Stimulated activated CD8-positive, alpha-beta memory T cell treated with anti-CD3 and anti-CD28 coated beads, Interleukin-12 subunit alpha, Interleukin-12 subunit beta, amount 100 ng/mL, for 1 hour (primary cell): Measurements from ENCODE around the gene AHSG.
"Not testable (repeated sequence)": the region's sequence is repeated elsewhere in the genome, so short reads cannot be mapped to it uniquely, and the experiment has no call there.

Experiments used
- DNase-seq: peaks from one replicate; pipeline ENCODE4 v3.0.0-alpha.2; 2020; ENCODE audit warnings: low read depth

The AHSG gene

DNA sequence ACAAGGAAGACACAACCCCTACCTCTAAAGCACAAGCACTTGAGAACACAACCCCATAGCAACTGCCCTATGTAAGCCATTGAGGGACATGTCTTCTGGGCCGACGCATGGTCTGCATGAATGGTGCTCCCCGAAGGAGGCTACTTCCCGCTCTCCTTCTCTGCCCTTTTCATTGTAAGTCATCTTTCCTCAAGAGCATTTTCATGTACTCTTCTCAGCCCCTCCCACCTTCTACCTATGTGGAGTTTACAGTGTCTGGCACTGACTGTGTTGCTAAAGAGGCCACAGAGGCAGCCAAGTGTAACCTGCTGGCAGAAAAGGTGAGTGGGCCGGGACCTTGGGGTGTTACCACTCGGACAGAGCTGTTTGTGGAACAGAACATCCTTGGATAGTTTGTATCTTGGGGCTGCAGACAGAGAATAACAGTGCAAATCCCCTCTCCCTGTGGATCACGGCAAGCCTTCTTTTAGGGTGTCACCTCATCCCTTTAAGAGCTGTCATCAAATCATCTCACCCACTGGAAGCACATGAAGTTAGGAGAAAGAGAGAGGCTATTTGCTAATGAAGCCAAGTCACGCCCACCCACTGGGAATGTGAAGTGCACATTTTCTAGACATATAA lies 5.6 kb downstream of the AHSG start:
- DNase-seq, result no peak

DNA sequence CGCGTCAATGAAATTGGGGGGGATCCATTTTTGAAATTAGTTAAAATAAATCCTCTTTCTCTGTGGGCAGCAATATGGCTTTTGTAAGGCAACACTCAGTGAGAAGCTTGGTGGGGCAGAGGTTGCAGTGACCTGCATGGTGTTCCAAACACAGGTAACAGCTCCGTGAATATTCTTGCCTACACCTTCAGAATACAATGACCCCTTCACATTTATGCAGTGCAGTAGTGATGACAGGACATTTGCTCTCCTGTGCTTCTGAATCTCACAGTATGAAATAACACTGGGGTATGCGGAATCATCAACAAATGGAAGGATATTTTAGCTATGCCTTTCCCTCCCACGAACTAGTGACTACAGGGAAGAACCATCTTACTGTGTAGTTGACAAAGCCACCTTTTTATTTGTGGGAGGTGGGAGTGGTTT lies 6.9 kb downstream of the AHSG start:
- DNase-seq, result no peak

DNA sequence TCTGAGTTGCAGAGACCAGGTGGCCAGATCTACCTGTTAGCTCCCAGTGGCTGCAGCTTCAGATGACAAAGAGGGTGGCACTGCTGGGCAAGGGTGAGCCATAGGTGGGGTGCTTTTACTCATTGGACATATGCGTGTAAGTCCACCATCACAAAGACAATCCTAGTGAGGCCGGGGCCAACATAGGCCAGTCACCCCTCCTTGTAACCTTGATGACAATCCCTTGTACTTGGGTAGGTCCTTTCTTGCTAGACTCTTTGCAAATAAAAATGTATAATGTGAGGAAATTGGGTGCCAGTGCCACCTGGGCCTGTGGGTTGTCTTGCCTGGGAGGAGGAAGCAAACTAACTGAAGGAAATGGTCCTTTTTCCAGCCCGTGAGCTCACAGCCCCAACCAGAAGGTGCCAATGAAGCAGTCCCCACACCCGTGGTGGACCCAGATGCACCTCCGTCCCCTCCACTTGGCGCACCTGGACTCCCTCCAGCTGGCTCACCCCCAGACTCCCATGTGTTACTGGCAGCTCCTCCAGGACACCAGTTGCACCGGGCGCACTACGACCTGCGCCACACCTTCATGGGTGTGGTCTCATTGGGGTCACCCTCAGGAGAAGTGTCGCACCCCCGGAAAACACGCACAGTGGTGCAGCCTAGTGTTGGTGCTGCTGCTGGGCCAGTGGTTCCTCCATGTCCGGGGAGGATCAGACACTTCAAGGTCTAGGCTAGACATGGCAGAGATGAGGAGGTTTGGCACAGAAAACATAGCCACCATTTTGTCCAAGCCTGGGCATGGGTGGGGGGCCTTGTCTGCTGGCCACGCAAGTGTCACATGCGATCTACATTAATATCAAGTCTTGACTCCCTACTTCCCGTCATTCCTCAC lies 7.6 kb downstream of the AHSG start:
- no peak for DNase-seq

DNA sequence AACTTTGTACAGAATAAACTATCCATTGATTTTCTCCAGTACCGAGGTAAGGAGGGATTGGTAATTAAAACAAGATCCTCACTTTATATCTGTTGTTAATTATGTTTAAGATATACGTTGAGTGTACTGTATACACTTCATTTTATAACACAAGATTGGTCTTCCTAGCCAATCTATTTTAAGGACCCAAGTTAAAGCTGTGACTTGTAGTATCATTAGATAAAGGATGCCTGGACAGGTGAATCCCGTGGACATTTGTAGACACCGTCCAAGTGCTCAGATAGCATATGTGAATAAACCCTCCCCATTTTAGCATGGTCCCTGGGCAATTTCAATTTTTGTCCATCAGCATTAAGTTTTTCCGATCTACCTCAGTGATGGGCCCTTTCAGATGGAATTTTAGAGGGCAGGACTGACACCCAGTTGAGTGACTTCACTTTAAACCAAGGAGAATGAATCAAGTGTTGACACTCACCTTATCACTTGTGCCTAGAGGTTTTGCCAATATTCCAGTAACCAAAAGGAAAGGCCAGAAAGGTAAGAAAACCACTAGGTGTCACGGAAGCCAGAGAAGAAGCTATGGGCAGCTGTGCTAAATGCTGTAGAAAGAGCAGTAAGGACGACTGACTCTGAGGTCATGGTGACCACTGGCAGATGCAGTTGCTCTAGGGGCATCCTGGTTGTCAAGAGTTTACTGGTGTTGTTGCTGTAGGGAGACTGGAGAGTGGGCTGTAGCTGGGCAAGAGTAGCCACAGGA lies 9.2 kb downstream of the AHSG start:
- DNase-seq, result no peak

DNA sequence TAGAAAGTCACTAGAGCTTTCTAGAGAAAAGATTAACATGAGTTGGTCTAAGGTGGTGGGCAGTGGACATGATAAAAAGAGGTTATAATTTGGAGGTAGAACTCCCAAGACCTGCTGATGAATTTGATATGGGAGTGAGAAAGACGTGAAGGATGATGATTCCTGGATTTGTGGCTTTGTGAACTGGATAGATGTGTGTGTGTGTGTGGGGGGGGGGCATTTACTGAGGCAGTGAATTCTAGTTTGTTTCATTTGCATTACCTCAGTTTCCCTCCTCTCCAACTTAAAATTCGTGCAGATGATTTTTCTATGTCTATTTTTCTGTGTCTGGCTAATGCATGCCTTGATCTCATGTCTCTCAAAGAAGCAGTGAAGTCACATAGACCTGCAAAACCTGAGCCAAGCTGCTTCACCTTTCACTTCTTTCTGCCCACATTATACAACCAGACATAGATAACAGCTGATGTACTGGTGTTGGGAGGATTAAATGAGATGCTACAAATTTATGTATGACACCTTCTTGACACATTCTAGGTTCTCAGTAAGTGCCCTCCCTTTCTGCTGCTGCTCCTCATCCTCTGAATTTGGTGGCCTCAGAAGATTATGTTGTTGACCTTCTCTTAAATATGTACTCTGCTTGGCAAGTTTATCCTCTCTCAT lies 9.9 kb downstream of the AHSG start:
- no peak for DNase-seq

DNA sequence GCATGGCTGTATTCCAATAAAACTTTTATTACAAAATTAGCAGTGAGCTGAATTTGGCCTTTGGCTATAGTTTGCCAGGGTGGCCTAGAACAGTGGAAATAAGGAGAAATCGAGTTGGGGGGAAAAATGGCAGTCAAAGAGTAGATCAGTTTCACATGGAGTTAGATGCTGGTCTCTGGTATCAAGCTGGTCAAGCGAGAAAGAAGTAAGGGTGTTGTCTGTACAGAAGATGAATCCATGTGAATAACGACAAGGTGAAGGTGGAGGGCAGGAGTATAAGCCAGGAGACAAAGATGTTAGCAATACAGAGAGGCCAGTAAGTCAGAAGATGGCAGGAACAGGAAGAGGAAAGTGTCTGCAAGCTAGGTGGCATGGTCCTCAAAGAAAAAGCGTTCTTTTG lies 11.7 kb downstream of the AHSG start:
- no peak for DNase-seq

DNA sequence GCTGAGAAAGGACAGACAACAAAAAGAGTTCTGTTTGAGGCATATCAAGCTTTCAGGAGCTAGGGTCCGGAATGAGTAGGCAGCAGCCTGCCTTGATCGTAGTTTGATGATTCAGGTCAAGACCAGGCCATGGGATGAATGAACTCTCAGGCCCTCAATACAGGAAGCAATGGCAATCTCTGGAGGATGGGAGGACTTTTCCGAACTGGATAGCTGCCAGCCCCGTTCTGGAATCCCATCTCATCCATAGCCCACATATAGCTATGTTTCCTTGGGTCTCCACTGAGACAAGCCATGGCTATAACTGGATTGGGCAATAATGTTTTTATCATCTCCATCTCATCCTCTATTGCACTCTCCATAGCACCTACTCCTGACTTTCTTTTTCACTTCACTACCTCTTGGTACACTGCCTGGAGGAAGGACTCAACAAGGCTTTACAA lies 12.8 kb downstream of the AHSG start:
- DNase-seq, result no peak

DNA sequence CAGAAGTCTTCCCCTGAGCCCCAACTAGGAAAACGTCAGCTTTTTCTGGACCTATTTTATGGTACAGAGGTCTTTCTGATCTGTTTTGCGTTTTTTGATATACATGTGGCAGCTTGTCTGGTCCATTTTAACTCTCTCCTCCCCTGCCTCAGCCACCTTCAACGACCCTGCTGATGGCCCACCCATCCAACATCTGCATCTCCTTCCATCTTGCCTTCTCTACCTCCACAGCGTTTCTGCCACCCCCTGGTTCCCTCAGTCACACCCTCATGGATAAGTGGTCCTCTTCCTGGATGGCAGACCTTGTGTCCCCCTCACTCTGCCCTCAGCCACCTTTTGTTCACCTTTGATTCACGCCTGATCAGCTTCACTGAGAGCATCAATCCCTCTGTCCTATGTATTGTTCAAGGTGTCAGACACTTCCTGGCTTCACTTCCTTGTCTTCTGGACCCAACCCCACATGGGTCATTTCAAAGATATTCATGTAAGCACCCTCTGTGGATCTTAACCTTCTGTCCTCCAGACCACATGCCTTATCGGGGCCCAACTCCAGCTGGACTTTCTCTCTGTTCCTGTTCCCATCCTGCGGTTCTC lies 13.5 kb downstream of the AHSG start:
- no peak for DNase-seq

DNA sequence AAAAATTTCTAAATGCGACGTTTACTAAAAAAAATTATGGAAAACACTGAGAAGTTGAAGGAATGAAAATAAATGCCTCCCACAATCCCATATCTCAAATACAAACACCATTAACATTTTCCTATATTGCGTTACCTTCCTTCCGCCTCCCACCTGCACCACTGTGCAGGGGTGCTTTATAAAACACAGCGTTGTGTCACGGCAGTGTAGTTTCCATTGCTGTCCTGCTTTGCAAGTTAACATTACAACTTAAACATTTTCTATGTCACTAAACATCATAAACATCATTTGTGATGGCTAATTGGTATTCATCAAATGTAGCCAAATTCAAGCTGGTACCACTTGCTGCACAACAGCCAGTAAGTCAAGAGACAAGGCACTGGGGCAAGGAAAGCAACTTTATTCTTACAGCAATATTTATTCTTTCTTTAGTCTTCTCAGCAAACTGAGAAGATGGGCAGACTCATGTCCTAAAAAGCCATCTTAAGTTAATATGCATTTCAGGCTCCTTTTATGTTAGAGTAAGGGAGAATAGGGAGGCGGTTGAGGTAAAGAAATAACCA lies 15.1 kb downstream of the AHSG start:
- no peak for DNase-seq

DNA sequence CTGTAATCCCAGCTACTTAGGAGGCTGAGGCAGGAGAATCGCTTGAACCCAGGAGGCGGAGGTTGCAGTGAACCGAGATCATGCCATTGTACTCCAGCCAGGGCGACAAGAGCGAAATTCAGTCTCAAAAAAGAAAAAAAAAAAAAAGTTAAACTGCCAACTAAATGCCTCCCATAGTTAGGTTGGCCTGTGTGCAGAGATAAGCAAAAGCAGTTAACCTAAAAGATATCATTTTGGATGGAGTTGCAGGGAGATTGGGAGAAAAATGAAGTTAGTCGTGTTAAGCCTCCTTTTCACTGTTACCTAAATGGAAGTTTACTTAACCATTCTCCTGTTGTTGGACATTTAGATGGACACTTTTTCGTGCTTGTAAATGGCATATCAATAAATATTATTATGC lies 15.9 kb downstream of the AHSG start:
- no peak for DNase-seq

DNA sequence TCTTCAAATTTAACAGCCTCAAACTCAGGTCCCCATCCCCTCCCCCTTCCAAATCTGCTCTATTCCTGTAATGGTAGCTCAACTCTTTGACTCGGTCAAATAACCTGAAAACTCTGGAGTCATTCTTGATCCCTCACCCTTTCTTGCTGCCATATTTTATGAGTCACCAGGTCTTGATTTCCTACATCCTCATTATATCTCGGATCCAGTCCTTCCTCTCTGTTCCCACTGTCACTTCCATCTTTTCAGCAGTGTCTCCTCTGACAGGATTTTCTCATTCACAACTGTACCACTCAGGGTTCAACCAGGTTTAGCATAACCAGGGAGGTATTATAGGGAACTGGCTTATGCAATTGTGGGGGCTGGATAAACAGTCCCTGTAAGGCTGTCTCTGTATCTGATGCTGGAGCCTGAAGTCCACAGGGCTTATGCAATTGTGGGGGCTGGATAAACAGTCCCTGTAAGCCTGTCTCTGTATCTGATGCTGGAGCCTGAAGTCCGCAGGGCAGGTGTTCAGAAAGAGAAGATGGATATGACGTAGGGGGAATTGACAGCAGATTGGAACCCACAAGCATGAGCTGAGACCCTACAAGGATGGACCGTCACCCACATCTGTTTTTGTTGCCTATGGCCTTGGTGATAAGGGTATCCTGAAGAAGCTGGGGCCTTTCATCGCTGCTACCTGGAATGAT lies 18.2 kb downstream of the AHSG start:
- no peak for DNase-seq

DNA sequence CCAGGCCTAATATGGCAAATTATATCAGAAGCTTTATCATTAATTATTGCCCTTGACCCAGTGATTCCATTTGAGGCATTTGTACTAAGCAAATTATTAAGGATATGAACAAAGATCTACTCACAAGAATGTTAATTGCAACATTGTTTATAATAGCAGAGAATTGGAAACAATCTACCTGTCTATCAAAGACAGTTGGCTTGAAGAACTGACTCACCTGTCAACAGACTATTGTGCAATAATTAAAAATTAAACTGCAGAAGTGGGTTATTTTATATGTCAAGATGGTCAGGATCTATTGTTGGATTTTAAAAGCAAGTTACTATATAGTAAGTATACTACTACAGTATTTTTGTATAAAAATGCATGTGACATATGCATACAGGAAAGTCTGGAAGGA lies 20.6 kb downstream of the AHSG start:
- DNase-seq, result no peak

DNA sequence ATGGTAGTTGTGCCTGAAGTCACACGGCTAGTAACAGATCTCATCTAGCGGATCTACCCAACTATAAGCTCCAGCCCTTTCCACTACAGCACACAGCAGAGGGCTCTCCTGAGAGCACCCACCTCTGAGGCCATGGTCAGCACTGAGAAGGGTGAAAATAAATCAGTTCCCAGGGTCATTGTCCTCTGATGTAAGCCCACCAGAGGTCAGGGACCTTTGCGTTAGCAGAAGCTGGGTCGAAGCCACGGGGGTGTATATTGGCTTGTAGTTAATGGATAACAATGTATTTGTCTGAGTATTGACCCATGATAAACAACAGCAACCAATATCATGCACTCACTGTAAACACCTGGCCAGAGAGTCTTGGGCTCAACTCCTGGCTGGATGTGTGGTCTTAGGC lies 21.3 kb downstream of the AHSG start:
- DNase-seq, result not testable (repeated sequence)

DNA sequence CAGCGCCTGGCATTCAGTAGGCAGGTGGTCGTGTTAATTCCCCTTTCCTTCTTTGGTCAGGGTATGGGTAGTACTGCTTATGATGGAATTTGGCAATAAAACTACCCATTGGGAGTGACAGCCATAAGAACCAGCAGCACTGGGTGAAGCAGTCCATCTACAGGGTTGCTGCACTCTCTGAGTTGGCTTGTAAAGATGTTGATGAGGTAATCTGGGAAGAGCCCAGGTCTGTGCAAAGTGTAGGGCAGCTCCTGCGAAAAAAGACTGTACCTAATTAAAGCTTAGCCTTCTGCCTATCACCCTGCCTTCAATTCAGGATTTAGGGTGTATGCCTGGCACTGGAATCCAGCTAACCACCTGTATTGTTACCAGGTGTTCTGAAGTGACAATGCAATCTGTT lies 22.7 kb downstream of the AHSG start:
- DNase-seq, result no peak

DNA sequence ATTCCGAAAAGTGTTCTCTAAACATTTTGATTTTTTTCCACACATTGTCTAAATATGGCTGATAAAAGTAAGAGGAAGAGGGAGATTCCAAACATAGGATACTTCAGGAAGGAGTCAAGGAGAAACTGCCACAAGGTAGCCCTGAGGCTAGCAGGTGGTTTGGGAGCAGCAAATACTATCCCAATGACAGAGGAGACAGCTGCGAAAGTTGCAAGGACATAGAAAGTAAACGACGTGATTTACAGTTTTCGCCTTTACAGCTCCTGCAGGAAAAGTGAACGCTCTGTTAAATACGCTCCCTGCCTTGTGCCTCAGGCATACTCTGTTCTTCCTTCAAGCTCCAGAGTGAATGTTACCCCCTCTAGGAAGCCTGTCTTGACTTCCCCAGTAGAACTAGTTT lies 23.7 kb downstream of the AHSG start:
- no peak for DNase-seq

DNA sequence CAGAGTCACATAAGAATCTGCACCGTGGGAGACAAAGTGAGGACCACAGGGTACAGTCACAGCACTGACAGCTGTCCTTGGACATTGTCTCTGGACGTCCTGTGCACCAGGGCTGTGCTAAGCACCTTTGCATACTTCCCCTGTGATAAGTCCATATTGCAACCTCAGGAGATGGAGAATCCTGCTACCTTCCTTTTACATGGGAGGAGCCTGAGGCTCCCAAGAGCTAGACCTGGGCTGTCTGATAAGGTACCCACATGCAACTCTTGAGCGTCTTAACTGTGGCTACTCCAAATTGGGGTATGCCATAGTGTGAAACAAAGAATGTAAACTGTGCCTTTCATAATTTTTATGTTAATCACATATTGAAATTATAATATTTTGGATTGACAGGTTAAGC lies 24.8 kb downstream of the AHSG start:
- no peak for DNase-seq

DNA sequence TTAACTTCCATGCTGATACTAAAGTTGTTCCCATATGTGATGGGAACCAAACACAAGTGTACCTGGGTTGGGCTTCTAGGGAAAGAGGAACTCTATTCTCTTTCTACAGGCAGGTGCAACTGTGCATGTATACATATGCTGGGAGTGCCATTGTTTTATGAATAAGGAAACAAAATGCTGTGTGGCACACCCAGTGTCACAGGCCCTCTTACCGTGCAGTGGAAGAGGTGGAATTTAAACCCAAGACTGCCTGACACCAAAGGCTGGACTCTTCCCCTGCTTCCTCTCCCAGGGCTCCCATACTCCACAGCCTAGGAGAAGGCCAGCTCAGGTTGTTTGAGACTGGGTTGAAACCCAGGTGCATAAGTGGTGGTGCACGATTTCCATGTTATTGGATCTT lies 25.4 kb downstream of the AHSG start:
- no peak for DNase-seq

DNA sequence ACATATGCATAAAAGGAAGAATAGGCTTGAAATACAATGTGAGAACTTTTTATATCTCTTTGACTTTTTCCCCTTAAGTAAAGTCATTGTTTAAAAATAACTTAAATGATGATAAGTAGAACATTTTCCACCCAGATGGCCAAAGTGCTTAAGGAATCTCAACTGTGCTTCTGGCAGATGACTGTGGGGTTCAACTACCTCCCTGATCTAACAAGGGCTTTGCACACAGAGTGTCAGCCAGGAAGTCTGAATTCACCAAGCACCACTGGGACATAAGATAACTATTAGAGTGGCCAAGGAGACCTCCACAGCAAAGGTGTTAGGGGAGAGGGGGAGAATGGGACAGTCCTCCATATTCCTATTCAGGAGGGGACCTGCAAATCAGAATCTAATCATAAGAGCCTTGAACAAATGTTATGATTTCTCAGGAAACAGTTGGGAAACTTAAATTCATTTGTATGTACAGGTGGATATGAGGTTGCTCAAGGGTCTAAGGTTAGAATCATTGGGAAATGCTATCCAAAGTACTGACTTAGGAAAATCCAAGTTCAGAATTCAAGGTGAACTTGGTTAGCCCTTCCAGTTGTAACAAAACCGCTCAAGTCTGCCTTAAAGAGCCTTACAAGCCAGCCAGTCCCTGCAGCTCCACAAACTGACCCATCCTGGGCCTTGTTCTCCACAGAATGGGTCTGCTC lies 27.1 kb downstream of the AHSG start, which contains the start of gene FETUB:
FETUB (plus strand) TSS at position 622 of the 695 bp plus-strand sequence; CDS start at position 684, 62 bp downstream.
- DNase-seq, result no peak

DNA sequence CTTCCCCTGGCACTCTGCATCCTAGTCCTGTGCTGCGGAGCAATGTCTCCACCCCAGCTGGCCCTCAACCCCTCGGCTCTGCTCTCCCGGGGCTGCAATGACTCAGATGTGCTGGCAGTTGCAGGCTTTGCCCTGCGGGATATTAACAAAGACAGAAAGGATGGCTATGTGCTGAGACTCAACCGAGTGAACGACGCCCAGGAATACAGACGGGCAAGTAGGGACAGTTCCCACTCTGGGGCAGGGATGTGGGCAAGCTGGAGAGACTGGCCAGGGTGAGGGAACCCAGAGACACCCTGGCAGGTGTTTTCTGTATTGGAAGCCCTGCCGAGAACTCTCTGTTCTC lies 27.6 kb downstream of the AHSG start:
- DNase-seq, result no peak

DNA sequence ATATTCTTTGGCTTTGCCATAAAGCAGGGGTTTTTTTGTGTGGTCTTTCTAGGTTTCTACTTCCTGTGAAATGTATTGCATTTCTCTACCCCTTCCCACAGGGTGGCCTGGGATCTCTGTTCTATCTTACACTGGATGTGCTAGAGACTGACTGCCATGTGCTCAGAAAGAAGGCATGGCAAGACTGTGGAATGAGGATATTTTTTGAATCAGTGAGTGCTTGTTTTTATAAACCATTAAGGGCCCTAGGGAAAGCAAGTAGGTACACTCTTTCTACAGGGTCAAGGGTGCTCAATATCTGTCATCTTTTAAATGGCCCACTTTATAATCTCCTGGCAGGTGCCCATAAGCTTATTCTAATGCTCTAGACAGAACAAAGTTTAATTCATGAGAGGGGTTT lies 28.1 kb downstream of the AHSG start:
- DNase-seq, result no peak
